Parathyroid adenoma (tissue), 2 donors: ENCODE data around the gene PXDC1.

Experiments
- H2AFZ ChIP-seq: fragments of 300-600 bp; sonication (generic); one replicate; pipeline ENCODE4 v1.7.0; 2017; ENCODE audit warnings: antibody characterized with exemption, mild to moderate bottlenecking
- H3K27ac ChIP-seq: fragments of 300-600 bp; sonication (generic); one replicate; pipeline ENCODE4 v1.7.0; 2017
- H3K27me3 ChIP-seq: fragments of 300-600 bp; sonication (generic); one replicate; pipeline ENCODE4 v1.7.0; 2017; ENCODE audit warnings: low read length; ENCODE audit not compliant: control insufficient read depth, insufficient read depth
- H3K36me3 ChIP-seq: fragments of 300-600 bp; sonication (generic); one replicate; pipeline ENCODE4 v1.7.0; 2017; ENCODE audit warnings: low read length; ENCODE audit not compliant: control insufficient read depth, insufficient read depth
- H3K4me1 ChIP-seq: fragments of 300-600 bp; sonication (generic); one replicate; pipeline ENCODE4 v1.7.0; 2017; ENCODE audit warnings: control low read depth
- H3K4me2 ChIP-seq: fragments of 300-600 bp; sonication (generic); one replicate; pipeline ENCODE4 v1.7.0; 2017; ENCODE audit warnings: low read length
- H3K4me3 ChIP-seq: fragments of 300-600 bp; sonication (generic); one replicate; pipeline ENCODE4 v1.7.0; 2017; ENCODE audit warnings: low read depth, low read length
- H3K79me2 ChIP-seq: fragments of 300-600 bp; sonication (generic); one replicate; pipeline ENCODE4 v1.7.0; 2017; ENCODE audit warnings: control low read depth
- H3K9ac ChIP-seq: fragments of 300-600 bp; sonication (generic); one replicate; pipeline ENCODE4 v1.7.0; 2017; ENCODE audit warnings: mild to moderate bottlenecking
- H3K9me3 ChIP-seq: fragments of 300-600 bp; sonication (generic); one replicate; pipeline ENCODE4 v1.7.0; 2017; ENCODE audit warnings: low read length; ENCODE audit not compliant: control insufficient read depth
- CTCF ChIP-seq: fragments of 300-600 bp; sonication (generic); IDR thresholded peaks from one replicate; pipeline ENCODE4 v1.7.0; 2017; ENCODE audit warnings: antibody characterized with exemption, mild to moderate bottlenecking
- donor health status: primary hyperparathyroidism.

Gene PXDC1

GRCh38 chr6:3764516-3765335 is 13.2 kb upstream of the PXDC1 start:
- no peaks in the 10 kb centered on the region for H3K4me1 ChIP-seq
- H3K4me3 ChIP-seq, result no peak overlapping the region
- no peak overlapping the region for H2AFZ ChIP-seq
- H3K27me3 ChIP-seq, result no peaks in the 10 kb centered on the region
- no peak overlapping the region for H3K4me2 ChIP-seq
- no peak overlapping the region for H3K27ac ChIP-seq
- no peaks in the 10 kb centered on the region for H3K79me2 ChIP-seq
- no peak overlapping the region for H3K9ac ChIP-seq
- no peak for TF ChIP-seq CTCF
- no peaks in the 10 kb centered on the region for H3K36me3 ChIP-seq
- H3K9me3 ChIP-seq, result no peaks in the 10 kb centered on the region

GRCh38 chr6:3762852-3763251 is 11.3 kb upstream of the PXDC1 start:
- Histone ChIP-seq H3K4me1 (no peaks in the 10 kb centered on the region), H3K9ac (no peak overlapping the region), H2AFZ (no peak overlapping the region), H3K4me2 (no peak overlapping the region), H3K27me3 (no peaks in the 10 kb centered on the region), H3K4me3 (no peak overlapping the region), H3K36me3 (no peaks in the 10 kb centered on the region), H3K27ac (no peak overlapping the region), H3K79me2 (no peaks in the 10 kb centered on the region), H3K9me3 (no peaks in the 10 kb centered on the region)
- no peak for TF ChIP-seq CTCF

DNA sequence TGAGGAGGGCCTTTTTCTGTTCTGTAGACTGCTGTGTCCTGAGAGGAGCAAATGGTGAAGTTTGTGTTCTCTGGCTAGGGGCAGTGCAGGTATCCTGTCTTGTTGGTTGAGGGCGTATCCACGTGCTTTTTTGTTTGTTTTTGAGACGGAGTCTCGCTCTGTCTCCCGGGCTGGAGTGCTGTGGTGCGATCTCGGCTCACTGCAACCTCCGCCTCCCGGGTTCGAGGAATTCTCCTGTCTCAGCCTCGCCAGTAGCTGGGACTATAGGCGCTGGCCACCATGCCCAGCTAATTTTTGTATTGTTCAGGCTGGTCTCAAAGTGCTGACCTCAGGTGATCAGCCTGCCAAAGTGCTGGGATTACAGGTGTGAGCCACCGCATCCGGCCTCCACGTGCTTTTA is 10.8 kb upstream of the PXDC1 start:
- no peak overlapping the region for H3K27ac ChIP-seq
- TF ChIP-seq CTCF, result no peak
- no peak overlapping the region for H3K4me2 ChIP-seq
- H3K4me3 ChIP-seq, result no peak overlapping the region
- no peaks in the 10 kb centered on the region for H3K9me3 ChIP-seq
- no peak overlapping the region for H2AFZ ChIP-seq
- H3K9ac ChIP-seq, result no peak overlapping the region
- no peaks in the 10 kb centered on the region for H3K79me2 ChIP-seq
- no peaks in the 10 kb centered on the region for H3K36me3 ChIP-seq
- no peaks in the 10 kb centered on the region for H3K4me1 ChIP-seq
- no peaks in the 10 kb centered on the region for H3K27me3 ChIP-seq

GRCh38 chr6:3761989-3762270 is 10.4 kb upstream of the PXDC1 start:
- no peak overlapping the region for H3K9ac ChIP-seq
- no peak overlapping the region for H3K4me3 ChIP-seq
- H3K36me3 ChIP-seq, result no peaks in the 10 kb centered on the region
- no peaks in the 10 kb centered on the region for H3K9me3 ChIP-seq
- H3K79me2 ChIP-seq, result no peaks in the 10 kb centered on the region
- no peak overlapping the region for H3K27ac ChIP-seq
- no peaks in the 10 kb centered on the region for H3K4me1 ChIP-seq
- no peak for TF ChIP-seq CTCF
- no peak overlapping the region for H3K4me2 ChIP-seq
- H2AFZ ChIP-seq, result no peak overlapping the region
- no peaks in the 10 kb centered on the region for H3K27me3 ChIP-seq

GRCh38 chr6:3759646-3760232 is 8.2 kb upstream of the PXDC1 start:
- no peaks in the 10 kb centered on the region for H3K27me3 ChIP-seq
- no peaks in the 10 kb centered on the region for H3K4me1 ChIP-seq
- no peaks in the 10 kb centered on the region for H3K9me3 ChIP-seq
- H3K27ac ChIP-seq, result no peak overlapping the region
- H3K4me2 ChIP-seq, result no peak overlapping the region
- H2AFZ ChIP-seq, result no peak overlapping the region
- H3K36me3 ChIP-seq, result no peaks in the 10 kb centered on the region
- TF ChIP-seq CTCF, result no peak
- no peaks in the 10 kb centered on the region for H3K79me2 ChIP-seq
- no peak overlapping the region for H3K9ac ChIP-seq
- no peak overlapping the region for H3K4me3 ChIP-seq
